CD4-positive, alpha-beta T cell treated with Interleukin-10 for 1 hour (primary cell): ENCODE data around the gene TTLL1.

Experiments used
- DNase-seq: peaks from one replicate; pipeline ENCODE4 v3.0.0-alpha.2; 2020

Gene TTLL1

DNA sequence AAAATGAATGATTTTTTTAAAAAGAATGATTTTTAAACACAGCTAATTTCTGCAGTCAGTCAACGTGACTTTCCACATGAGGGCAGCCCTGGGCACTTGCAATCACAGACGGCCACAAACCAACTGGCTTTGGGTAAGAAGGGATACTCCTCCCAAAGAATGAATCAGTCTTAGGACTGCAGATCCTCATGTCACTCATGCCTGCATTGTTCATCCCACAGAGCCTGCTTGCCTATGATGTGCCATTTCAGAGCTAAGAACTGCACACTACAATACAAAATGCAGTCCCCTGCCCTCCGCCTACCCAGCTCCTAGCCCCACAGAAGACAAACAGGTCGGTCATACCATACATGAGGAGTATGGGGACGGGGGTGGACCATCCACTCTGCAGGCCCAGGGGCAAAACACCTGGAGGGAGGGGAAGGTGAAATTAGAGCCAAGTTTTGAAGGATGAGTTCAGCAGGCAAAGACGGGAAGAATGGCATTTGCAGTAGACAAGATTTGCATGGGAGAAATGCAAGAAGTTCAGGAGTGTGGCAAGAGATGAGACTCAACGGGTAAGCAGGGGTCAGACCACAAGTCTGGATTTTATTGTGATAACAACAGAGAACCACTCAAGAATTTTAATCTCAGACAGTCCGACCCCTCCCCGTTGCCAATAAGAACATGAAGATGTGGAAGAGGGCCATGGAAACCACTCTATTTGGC, 98.9 kb downstream of the TTLL1 start:
- no peak for DNase-seq
